HG02938 (cell line): Measurements from ENCODE around the gene FBXL20.

Experiments
- ATAC-seq: cut with Tn5 transposase; IDR thresholded peaks from one replicate; pipeline ENCODE4 v1.9.1; 2021; ENCODE audit warnings: mild to moderate bottlenecking, moderate library complexity; ENCODE audit not compliant: unreplicated experiment

Gene FBXL20

DNA sequence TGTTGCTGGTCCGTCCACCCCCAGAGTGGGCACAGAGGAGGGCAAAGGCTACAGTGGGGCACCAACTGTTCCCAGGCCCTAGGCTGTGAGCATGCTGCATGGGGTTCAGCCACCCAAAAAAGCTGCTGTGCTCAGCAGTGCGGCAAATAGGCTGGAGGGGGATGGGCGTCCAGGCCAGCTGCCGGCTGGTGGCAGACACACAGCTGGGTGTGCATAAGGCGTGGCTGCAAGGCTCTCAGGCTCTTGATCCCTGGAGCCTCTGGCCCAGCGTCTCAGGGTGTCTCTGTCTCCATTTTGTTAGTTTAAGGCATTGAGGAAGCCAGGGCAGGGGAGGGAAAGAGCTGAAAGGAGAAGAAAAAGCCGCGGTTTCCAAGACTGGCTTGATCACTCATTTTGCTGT is 192.5 kb downstream of the FBXL20 start:
- no peak for ATAC-seq

DNA sequence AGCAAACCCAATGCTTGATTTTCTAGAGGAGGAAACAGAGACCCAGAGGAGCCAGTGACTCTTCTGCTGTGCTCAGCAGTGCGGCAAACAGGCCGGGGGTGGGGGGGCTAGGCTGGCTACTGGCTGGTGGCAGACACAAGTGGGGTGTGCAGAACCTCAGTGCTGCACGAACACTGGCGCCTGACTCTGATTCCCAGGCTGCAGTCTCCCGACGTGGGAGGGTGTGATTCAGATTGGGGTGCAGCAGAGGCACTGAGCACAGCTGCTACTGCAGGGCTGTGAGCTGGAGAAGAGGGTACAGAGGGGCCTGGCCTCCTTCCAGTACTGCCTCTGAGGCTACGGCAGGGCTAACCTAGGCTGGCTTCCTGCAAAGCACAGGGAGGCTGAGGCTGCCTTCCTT is 193.3 kb downstream of the FBXL20 start:
- ATAC-seq: no peak

DNA sequence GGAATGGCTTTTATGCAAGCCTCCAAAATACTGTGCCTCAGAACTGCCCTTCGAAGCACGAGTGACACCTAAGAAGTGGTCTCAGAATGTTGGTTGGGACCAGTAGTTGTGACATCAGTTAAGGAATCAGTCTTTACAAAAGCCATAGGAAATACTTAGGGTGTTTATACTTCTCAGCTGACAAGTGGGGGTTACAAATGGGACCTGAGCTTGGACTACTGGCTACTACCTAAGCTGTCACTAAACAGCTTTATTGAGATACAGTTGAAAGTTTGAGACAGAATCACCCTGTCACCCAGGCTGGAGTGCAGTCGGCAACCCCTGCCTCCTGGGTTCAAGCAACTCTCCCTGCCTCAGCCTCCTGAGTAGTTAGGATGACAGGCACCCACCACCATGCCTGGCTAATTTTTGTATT is 196.3 kb downstream of the FBXL20 start:
- no peak for ATAC-seq

DNA sequence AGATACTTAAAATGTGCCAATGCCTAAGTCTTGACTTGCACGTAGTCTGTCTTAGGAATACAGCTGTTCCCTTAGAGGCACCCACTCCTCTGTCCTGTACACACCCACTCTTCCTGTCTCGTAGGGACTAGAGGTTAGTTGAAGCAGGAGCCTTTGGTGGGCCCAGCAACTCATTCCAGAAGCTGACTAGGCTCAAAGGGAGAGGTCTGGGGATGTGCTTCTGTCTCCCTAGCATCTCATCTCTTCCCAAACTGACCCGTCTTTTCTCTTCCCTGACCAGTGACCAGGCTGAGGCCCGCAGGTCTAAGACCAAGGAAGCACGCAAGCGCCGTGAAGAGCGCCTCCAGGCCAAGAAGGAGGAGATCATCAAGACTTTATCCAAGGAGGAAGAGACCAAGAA is 197.2 kb downstream of the FBXL20 start:
- ATAC-seq: no peak
